NCI-H2227 (cell line): ENCODE measurements around the gene ADAM23.
"Not testable (repeated sequence)": the region's sequence is repeated elsewhere in the genome, so short reads cannot be mapped to it uniquely, and the experiment has no call there.

Experiments
- DNase-seq: peaks from one replicate; lab custom pipeline; 2025; ENCODE audit not compliant: unreplicated experiment; lab: John Stamatoyannopoulos, UW

The ADAM23 gene

GRCh38 chr2:206442833-206443734 lies at the start of gene ADAM23:
Gene ADAM23 (plus strand): TSS chr2:206443532. CDS start chr2:206443867, 335 bp downstream.
- peak; percentile 96 for DNase-seq

GRCh38 chr2:206396211-206396610 lies 47.1 kb upstream of the ADAM23 start:
- peak; percentile 46 for DNase-seq

- DNase-seq: not testable (repeated sequence)
These were observed 40.3 kb upstream of the ADAM23 start for GRCh38 chr2:206402956-206403569.

- DNase-seq: no peak
These were observed 34.7 kb upstream of the ADAM23 start for GRCh38 chr2:206408323-206409320.

GRCh38 chr2:206410714-206411113 lies 32.6 kb upstream of the ADAM23 start:
- DNase-seq: no peak

GRCh38 chr2:206415618-206416243 lies 27.6 kb upstream of the ADAM23 start:
- no peak for DNase-seq

GRCh38 chr2:206418968-206419367 lies 24.4 kb upstream of the ADAM23 start:
- DNase-seq: no peak

- no peak for DNase-seq
These were observed 22.6 kb upstream of the ADAM23 start for GRCh38 chr2:206420721-206421120.

- DNase-seq: no peak
These were observed 20.8 kb upstream of the ADAM23 start for GRCh38 chr2:206422493-206422892.

- DNase-seq: no peak
These were observed 20.2 kb upstream of the ADAM23 start for GRCh38 chr2:206423147-206423546.

GRCh38 chr2:206424134-206424533 lies 19.2 kb upstream of the ADAM23 start:
- DNase-seq: no peak

- DNase-seq: no peak
These were observed 14.5 kb upstream of the ADAM23 start for GRCh38 chr2:206428783-206429182.

- DNase-seq: no peak
These were observed 12.9 kb upstream of the ADAM23 start for GRCh38 chr2:206430452-206430851.

GRCh38 chr2:206431439-206431838 lies 11.9 kb upstream of the ADAM23 start:
- DNase-seq: no peak

GRCh38 chr2:206432193-206433082 lies 10.9 kb upstream of the ADAM23 start:
- DNase-seq: no peak

GRCh38 chr2:206433190-206433589 lies 10.1 kb upstream of the ADAM23 start:
- no peak for DNase-seq

GRCh38 chr2:206433686-206434085 lies 9.6 kb upstream of the ADAM23 start:
- no peak for DNase-seq

- DNase-seq: peak; percentile 49
These were observed 7.6 kb upstream of the ADAM23 start for GRCh38 chr2:206435742-206436141.

GRCh38 chr2:206438196-206438724 lies 5.1 kb upstream of the ADAM23 start:
- no peak for DNase-seq
